Glutamatergic neuron (in vitro differentiated cells): Measurements from ENCODE around the gene CXCL6. TPM values are rescaled to one million over a fixed set of nuclear protein-coding genes. Genes with fewer than 3 reads are reported as not detected.

ENCODE experiments used
- DNase-seq: peaks from one replicate; pipeline ENCODE4 v3.0.0; 2022
- H3K27ac Mint-ChIP-seq: one replicate; pipeline ENCODE4 v1.8.0; 2020; ENCODE audit warnings: mild to moderate bottlenecking, mixed read lengths, inconsistent platforms; ENCODE audit not compliant: unreplicated experiment
- H3K27me3 Mint-ChIP-seq: one replicate; pipeline ENCODE4 v1.8.0; 2020; ENCODE audit warnings: mild to moderate bottlenecking, moderate library complexity, mixed read lengths, inconsistent platforms; ENCODE audit not compliant: unreplicated experiment
- H3K36me3 Mint-ChIP-seq: one replicate; pipeline ENCODE4 v1.8.0; 2020; ENCODE audit warnings: mild to moderate bottlenecking, mixed read lengths, inconsistent platforms; ENCODE audit not compliant: unreplicated experiment
- H3K4me1 Mint-ChIP-seq: one replicate; pipeline ENCODE4 v1.8.0; 2020; ENCODE audit warnings: mild to moderate bottlenecking, low read depth, mixed read lengths, inconsistent platforms; ENCODE audit not compliant: unreplicated experiment
- H3K4me3 Mint-ChIP-seq: one replicate; pipeline ENCODE4 v1.8.0; 2020; ENCODE audit warnings: mild to moderate bottlenecking, mixed read lengths, inconsistent platforms; ENCODE audit not compliant: unreplicated experiment
- H3K9me3 Mint-ChIP-seq: one replicate; pipeline ENCODE4 v1.8.0; 2020; ENCODE audit warnings: mild to moderate bottlenecking, moderate library complexity, mixed read lengths, inconsistent platforms; ENCODE audit not compliant: unreplicated experiment
- total RNA-seq: library from RNA; stranded (reverse); fragmentation: NEBNext Ultra II Directional; extraction: Animal tissue kit (Norgen Biotek cat#: 25700); gene quantifications from one replicate; pipeline ENCODE4 v1.2.1, GENCODE V29; 2021; ENCODE audit not compliant: unreplicated experiment
- TF ChIP-seq, protein P1 (sequence below): fragments of 200-600 bp; sonication (generic); IDR thresholded peaks from one replicate; pipeline ENCODE4 v1.5.0; 2021; ENCODE audit not compliant: partially characterized antibody, unreplicated experiment

The CXCL6 gene
- total RNA-seq, 1 donor from 2014 or later = not detected

DNA sequence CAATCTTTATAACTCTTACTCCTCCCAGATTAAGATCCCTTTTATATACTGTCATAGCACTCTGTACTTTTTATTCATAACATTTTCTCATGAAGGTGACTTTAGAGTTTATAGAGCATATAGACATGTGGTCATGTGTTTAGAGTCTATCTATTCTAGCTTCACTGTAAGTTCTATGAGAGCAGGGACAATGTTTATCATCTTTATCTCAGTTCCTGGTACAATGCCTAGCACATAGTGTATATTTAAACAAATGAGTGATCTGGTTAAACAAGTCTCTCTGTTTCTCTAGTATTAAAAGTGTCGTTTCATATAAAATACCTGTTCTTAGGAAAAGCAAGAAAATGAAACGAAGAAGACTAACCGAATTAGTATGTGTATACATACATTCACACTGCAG lies 3.2 kb downstream of the CXCL6 start:
- H3K36me3 Mint-ChIP-seq = no peaks in the 10 kb centered on the region
- no peaks in the 10 kb centered on the region for H3K9me3 Mint-ChIP-seq
- H3K27ac Mint-ChIP-seq = no peak overlapping the region
- H3K4me3 Mint-ChIP-seq = no peak overlapping the region
- H3K4me1 Mint-ChIP-seq = no peaks in the 10 kb centered on the region
- no peak for DNase-seq
- TF ChIP-seq, protein P1, sequence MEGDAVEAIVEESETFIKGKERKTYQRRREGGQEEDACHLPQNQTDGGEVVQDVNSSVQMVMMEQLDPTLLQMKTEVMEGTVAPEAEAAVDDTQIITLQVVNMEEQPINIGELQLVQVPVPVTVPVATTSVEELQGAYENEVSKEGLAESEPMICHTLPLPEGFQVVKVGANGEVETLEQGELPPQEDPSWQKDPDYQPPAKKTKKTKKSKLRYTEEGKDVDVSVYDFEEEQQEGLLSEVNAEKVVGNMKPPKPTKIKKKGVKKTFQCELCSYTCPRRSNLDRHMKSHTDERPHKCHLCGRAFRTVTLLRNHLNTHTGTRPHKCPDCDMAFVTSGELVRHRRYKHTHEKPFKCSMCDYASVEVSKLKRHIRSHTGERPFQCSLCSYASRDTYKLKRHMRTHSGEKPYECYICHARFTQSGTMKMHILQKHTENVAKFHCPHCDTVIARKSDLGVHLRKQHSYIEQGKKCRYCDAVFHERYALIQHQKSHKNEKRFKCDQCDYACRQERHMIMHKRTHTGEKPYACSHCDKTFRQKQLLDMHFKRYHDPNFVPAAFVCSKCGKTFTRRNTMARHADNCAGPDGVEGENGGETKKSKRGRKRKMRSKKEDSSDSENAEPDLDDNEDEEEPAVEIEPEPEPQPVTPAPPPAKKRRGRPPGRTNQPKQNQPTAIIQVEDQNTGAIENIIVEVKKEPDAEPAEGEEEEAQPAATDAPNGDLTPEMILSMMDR = no peak
- H3K27me3 Mint-ChIP-seq = peaks cover 2% of the 10 kb centered on the region

DNA sequence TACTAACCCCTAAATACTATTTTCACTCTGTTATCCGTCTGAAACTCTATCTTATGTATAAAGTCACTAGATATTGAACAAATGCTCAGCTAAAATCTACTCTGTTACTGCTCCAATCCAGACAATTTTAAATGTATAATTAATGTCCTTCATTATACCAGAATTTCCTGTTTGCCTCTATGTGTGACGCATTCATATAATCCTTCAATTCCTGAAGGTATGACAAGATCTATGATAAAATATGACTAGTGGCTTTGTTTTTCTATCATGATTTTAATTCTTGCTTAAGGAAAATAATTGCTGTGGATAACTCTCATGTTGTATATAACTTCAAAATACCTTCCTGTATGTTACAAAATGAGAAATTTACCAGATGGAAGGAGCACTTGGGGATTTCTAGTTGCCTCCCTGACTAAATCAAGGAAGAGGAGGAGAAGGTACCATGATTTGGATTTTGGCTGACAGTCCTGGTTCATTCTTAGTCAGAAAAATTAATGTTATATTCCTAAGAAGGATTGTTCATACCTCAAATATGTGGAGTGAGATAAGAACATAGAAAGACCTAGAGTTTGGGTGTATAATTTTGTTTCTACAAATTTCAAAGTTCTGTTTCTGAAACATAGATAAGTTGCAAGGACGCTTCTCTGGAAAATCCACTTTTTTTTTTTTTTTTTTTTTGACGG lies 4.9 kb downstream of the CXCL6 start:
- H3K9me3 Mint-ChIP-seq = no peaks in the 10 kb centered on the region
- no peak for DNase-seq
- peaks cover 2% of the 10 kb centered on the region for H3K27me3 Mint-ChIP-seq
- no peaks in the 10 kb centered on the region for H3K4me1 Mint-ChIP-seq
- no peak overlapping the region for H3K4me3 Mint-ChIP-seq
- H3K27ac Mint-ChIP-seq = no peak overlapping the region
- H3K36me3 Mint-ChIP-seq = no peaks in the 10 kb centered on the region
- TF ChIP-seq, protein P1 = no peak

DNA sequence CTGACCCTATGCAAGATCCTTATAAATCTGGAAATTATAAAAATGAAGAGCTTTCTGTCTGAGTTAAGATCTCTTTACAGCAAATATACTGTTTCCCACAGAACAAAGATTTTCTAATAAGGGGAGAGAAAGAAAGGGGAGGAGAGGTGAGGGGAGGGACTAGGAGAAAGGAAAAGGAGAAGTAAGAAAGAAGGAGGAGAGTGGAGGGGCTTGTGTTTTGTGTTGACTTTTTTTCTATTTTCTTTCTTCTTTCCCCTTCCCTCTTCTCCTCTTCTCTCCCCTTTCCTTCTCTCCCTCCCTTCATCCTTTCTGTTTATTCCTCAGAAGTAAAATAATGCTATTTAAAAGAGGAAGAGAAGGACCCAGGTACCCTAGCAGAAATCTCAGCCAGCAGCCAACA lies 6.2 kb downstream of the CXCL6 start:
- Mint-ChIP-seq H3K4me1 (no peaks in the 10 kb centered on the region), H3K27me3 (no peaks in the 10 kb centered on the region), H3K36me3 (no peaks in the 10 kb centered on the region), H3K9me3 (no peaks in the 10 kb centered on the region), H3K27ac (no peak overlapping the region), H3K4me3 (no peak overlapping the region)
- no peak for DNase-seq
- TF ChIP-seq, protein P1 = no peak

DNA sequence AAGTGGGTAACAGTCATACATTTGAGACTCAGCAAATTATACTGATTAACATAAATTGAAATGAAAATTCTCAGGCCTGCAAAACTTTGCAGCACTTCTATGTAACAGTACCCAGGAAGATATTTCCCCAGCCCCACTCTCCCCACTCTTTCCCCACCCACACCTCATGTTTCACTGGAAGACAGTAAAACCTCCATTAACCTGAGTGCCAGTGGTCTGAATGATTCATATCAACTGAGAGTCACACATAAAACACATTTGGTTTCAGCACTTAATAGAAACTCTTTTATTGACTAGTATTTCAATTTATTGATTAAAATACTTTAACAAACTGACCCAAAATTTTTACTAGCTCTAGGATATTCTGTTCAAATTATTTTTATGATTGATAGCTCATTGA lies 6.9 kb downstream of the CXCL6 start:
- DNase-seq = no peak
- TF ChIP-seq, protein P1 = no peak
- Mint-ChIP-seq H3K27ac (no peak overlapping the region), H3K4me3 (no peak overlapping the region), H3K36me3 (no peaks in the 10 kb centered on the region), H3K9me3 (no peaks in the 10 kb centered on the region), H3K27me3 (no peaks in the 10 kb centered on the region), H3K4me1 (no peaks in the 10 kb centered on the region)

DNA sequence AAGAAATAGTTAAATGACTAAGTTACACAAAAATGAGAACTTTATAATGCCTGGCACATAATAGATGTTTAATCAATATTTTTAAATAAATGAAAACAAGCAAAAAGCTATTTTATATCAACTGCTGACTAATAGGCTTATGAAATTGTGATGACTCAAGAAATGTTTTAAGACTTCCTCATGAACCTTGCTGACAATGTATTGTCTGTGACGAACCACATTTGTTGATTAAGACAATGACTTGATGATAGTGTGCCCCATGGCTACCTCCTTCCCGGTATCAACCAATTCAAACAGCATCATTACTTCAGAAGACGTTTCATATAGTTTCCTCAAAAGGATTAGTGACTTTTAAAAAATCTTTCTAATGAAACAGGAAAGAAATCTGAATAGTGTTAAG lies 7.9 kb downstream of the CXCL6 start:
- no peaks in the 10 kb centered on the region for H3K4me1 Mint-ChIP-seq
- H3K27ac Mint-ChIP-seq = no peak overlapping the region
- H3K9me3 Mint-ChIP-seq = no peaks in the 10 kb centered on the region
- TF ChIP-seq, protein P1 = no peak
- no peaks in the 10 kb centered on the region for H3K36me3 Mint-ChIP-seq
- no peak for DNase-seq
- H3K4me3 Mint-ChIP-seq = no peak overlapping the region
- no peaks in the 10 kb centered on the region for H3K27me3 Mint-ChIP-seq
